ENCODE results near the gene HCLS1.

GRCh38 chr3:121660356-121661171, at the start of gene HCLS1:
- no peak for TF ChIP-seq CTCF (conservative IDR thresholded peaks at IDR 0.05)
- TF ChIP-seq ZFX (IDR thresholded peaks at IDR 0.05) = no peak

All from C4-2B (cell line).